ENCODE measurements around the gene MAP4K4.

Gene MAP4K4

DNA sequence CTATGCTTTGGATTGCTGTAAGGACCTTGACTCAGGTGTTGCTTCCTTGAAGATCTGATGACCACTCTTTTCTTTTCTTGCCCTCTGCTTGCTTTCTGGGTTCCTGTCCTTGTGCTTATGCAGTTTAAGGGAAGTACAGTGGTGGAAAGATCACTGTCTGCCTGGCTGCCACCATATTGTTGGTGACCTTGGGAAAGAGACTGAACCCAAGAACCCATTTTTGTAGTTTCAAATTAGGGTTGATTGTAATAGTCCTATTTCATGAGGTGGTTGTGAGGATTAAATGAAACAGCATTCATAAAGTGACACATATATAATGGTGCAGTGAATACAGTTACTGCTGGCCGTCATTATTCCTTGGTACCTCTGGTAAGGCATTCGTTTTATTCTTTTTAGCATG, 41.1 kb downstream of the MAP4K4 start:
- H3K27me3 ChIP-seq (replicated peaks; ENCODE audit: insufficient read depth, low read length): no peaks in the 10 kb centered on the region
- no peaks in the 10 kb centered on the region for H3K9me2 ChIP-seq (replicated peaks; ENCODE audit: insufficient read depth, low read length)
- no peak overlapping the region for H3K27ac ChIP-seq (ENCODE audit: low read length)
- no peak overlapping the region for H3K9ac ChIP-seq (ENCODE audit: low read length)
- no peaks in the 10 kb centered on the region for H3K79me2 ChIP-seq (ENCODE audit: low read length)
- H3K4me3 ChIP-seq (ENCODE audit: low read length): no peak overlapping the region
- no peaks in the 10 kb centered on the region for H3K4me1 ChIP-seq (ENCODE audit: low read length)
- H2AFZ ChIP-seq (ENCODE audit: low read length): no peak overlapping the region
- no peaks in the 10 kb centered on the region for H3K36me3 ChIP-seq (replicated peaks; ENCODE audit: insufficient read depth, low read length)
- no peaks in the 10 kb centered on the region for H3K9me3 ChIP-seq (replicated peaks; ENCODE audit: insufficient read depth, low read length)
- DNase-seq: no peak
- TF ChIP-seq, protein P1, sequence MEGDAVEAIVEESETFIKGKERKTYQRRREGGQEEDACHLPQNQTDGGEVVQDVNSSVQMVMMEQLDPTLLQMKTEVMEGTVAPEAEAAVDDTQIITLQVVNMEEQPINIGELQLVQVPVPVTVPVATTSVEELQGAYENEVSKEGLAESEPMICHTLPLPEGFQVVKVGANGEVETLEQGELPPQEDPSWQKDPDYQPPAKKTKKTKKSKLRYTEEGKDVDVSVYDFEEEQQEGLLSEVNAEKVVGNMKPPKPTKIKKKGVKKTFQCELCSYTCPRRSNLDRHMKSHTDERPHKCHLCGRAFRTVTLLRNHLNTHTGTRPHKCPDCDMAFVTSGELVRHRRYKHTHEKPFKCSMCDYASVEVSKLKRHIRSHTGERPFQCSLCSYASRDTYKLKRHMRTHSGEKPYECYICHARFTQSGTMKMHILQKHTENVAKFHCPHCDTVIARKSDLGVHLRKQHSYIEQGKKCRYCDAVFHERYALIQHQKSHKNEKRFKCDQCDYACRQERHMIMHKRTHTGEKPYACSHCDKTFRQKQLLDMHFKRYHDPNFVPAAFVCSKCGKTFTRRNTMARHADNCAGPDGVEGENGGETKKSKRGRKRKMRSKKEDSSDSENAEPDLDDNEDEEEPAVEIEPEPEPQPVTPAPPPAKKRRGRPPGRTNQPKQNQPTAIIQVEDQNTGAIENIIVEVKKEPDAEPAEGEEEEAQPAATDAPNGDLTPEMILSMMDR (IDR thresholded peaks at IDR 0.05; ENCODE audit: low read length): no peak
- TF ChIP-seq EZH2 (optimal IDR thresholded peaks at IDR 0.05; ENCODE audit: low read depth, low read length): no peak
- no peak for TF ChIP-seq EZH2phosphoT487 (IDR thresholded peaks at IDR 0.05; ENCODE audit: low read length)
- no peaks in the 10 kb centered on the region for H3F3A ChIP-seq (ENCODE audit: insufficient read depth, low read length)
- H4K20me1 ChIP-seq (ENCODE audit: insufficient read depth, low read length): no peaks in the 10 kb centered on the region
- no peak overlapping the region for H3K4me2 ChIP-seq (ENCODE audit: low read depth, low read length)

DNA sequence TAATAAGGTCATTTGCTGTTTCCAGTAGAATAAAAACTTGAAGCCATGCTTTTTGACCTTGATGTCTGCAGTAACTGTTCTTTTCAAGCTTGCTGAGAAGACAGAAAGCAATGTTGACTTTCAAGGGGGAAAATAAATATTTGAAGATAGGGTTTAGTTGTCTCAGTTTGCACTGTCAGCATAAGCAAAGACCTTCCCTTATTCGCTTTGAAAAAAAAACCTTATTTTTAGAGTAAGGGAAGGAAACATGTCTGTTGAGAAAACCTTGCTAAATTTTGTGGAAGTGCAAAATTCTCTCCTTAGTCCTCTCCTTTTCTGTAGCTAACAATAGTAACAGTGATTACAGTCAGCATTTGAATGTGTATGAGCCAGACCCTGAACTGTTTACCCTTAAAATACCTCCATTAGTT, 43.1 kb downstream of the MAP4K4 start:
- DNase-seq: no peak
- H3K9ac ChIP-seq (ENCODE audit: low read length): no peak overlapping the region
- H3K4me3 ChIP-seq (ENCODE audit: low read length): no peak overlapping the region
- H3K4me1 ChIP-seq (ENCODE audit: low read length): no peaks in the 10 kb centered on the region
- H4K20me1 ChIP-seq (ENCODE audit: insufficient read depth, low read length): no peaks in the 10 kb centered on the region
- no peaks in the 10 kb centered on the region for H3K79me2 ChIP-seq (ENCODE audit: low read length)
- H3K27ac ChIP-seq (ENCODE audit: low read length): no peak overlapping the region
- H3F3A ChIP-seq (ENCODE audit: insufficient read depth, low read length): no peaks in the 10 kb centered on the region
- H3K9me3 ChIP-seq (replicated peaks; ENCODE audit: insufficient read depth, low read length): no peaks in the 10 kb centered on the region
- no peaks in the 10 kb centered on the region for H3K27me3 ChIP-seq (replicated peaks; ENCODE audit: insufficient read depth, low read length)
- H2AFZ ChIP-seq (ENCODE audit: low read length): no peak overlapping the region
- no peak overlapping the region for H3K4me2 ChIP-seq (ENCODE audit: low read depth, low read length)
- TF ChIP-seq, protein P1 (IDR thresholded peaks at IDR 0.05; ENCODE audit: low read length): no peak
- no peak for TF ChIP-seq EZH2 (optimal IDR thresholded peaks at IDR 0.05; ENCODE audit: low read depth, low read length)
- no peak for TF ChIP-seq EZH2phosphoT487 (IDR thresholded peaks at IDR 0.05; ENCODE audit: low read length)
- H3K36me3 ChIP-seq (replicated peaks; ENCODE audit: insufficient read depth, low read length): no peaks in the 10 kb centered on the region
- H3K9me2 ChIP-seq (replicated peaks; ENCODE audit: insufficient read depth, low read length): no peaks in the 10 kb centered on the region

DNA sequence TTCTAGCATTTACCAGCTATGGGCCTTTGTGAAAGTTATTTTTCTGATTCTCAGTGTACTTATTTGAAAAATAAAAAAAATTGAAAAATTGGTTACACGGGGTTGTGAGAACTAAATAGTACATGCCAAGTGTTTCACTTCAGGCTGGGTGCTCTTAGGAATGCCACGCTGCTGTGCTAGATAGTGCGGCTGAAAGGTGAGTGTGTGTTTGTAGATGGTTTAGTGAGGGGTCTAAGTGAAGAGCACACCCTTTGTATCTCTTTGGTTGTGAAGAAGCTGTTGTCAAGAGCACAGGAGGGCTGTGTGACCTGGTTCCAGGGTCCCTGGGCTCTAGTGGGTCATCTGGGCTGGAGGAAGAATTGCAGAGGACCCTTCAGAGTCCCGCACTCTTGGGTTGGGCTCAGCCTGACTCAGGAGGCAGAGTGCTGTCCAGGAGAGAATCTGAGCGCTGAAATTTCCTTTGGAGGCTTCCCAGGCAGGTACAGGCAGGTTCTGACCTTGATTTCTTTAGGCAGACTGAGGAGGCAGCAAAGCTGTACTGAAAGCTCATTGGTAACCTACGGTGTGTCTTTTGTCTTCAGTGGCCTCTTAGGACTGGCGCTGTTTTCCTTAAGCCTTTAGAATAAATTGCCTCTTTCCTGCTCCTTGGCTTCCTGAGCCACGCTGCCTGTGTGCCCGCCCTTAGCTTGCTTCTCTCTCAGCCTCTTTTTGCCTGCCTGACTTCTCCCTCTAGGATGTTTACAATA, 44.4 kb downstream of the MAP4K4 start:
- no peak overlapping the region for H2AFZ ChIP-seq (ENCODE audit: low read length)
- no peaks in the 10 kb centered on the region for H3K27me3 ChIP-seq (replicated peaks; ENCODE audit: insufficient read depth, low read length)
- no peaks in the 10 kb centered on the region for H3K36me3 ChIP-seq (replicated peaks; ENCODE audit: insufficient read depth, low read length)
- H3K4me1 ChIP-seq (ENCODE audit: low read length): no peaks in the 10 kb centered on the region
- TF ChIP-seq EZH2 (optimal IDR thresholded peaks at IDR 0.05; ENCODE audit: low read depth, low read length): no peak
- TF ChIP-seq EZH2phosphoT487 (IDR thresholded peaks at IDR 0.05; ENCODE audit: low read length): no peak
- TF ChIP-seq, protein P1 (IDR thresholded peaks at IDR 0.05; ENCODE audit: low read length): no peak
- H3K79me2 ChIP-seq (ENCODE audit: low read length): no peaks in the 10 kb centered on the region
- no peak for DNase-seq
- no peaks in the 10 kb centered on the region for H3F3A ChIP-seq (ENCODE audit: insufficient read depth, low read length)
- no peak overlapping the region for H3K9ac ChIP-seq (ENCODE audit: low read length)
- H3K9me3 ChIP-seq (replicated peaks; ENCODE audit: insufficient read depth, low read length): no peaks in the 10 kb centered on the region
- no peaks in the 10 kb centered on the region for H3K9me2 ChIP-seq (replicated peaks; ENCODE audit: insufficient read depth, low read length)
- no peaks in the 10 kb centered on the region for H4K20me1 ChIP-seq (ENCODE audit: insufficient read depth, low read length)
- H3K27ac ChIP-seq (ENCODE audit: low read length): no peak overlapping the region
- no peak overlapping the region for H3K4me2 ChIP-seq (ENCODE audit: low read depth, low read length)
- H3K4me3 ChIP-seq (ENCODE audit: low read length): no peak overlapping the region
